EL (cell line): ENCODE results near the gene NAE1.
"Not testable (repeated sequence)": the region's sequence is repeated elsewhere in the genome, so short reads cannot be mapped to it uniquely, and the experiment has no call there.

Experiments used
- DNase-seq: peaks from one replicate; pipeline ENCODE4 v3.0.0-alpha.2; 2016

NAE1 gene

GRCh38 chr16:66830422-66831404 is at the start of gene NAE1:
NAE1 (minus strand) TSS chr16:66830976; CDS start chr16:66830899, 77 bp downstream.
- DNase-seq, result peak; percentile 86

- peak; percentile 21 for DNase-seq
Measured at GRCh38 chr16:66878067-66878466, 47.3 kb upstream of the NAE1 start.

GRCh38 chr16:66874079-66874775 is 43.5 kb upstream of the NAE1 start:
- peak; percentile 45 for DNase-seq

GRCh38 chr16:66873685-66874055 is 42.9 kb upstream of the NAE1 start:
- no peak for DNase-seq

- DNase-seq, result peak; percentile 100
Measured at GRCh38 chr16:66872943-66873684, 42.3 kb upstream of the NAE1 start.

GRCh38 chr16:66872559-66872942 is 41.8 kb upstream of the NAE1 start:
- DNase-seq, result no peak

GRCh38 chr16:66871840-66872239 is 41.1 kb upstream of the NAE1 start:
- no peak for DNase-seq

GRCh38 chr16:66871363-66871762 is 40.6 kb upstream of the NAE1 start:
- DNase-seq, result not testable (repeated sequence)

- DNase-seq, result no peak
Measured at GRCh38 chr16:66869424-66869823, 38.6 kb upstream of the NAE1 start.

- no peak for DNase-seq
Measured at GRCh38 chr16:66863707-66864106, 32.9 kb upstream of the NAE1 start.

GRCh38 chr16:66862023-66862520 is 31.3 kb upstream of the NAE1 start:
- DNase-seq, result no peak

GRCh38 chr16:66859397-66860068 is 28.8 kb upstream of the NAE1 start:
- DNase-seq, result no peak

GRCh38 chr16:66858740-66859396 is 28.1 kb upstream of the NAE1 start:
- peak; percentile 70 for DNase-seq

GRCh38 chr16:66857437-66857836 is 26.7 kb upstream of the NAE1 start:
- DNase-seq, result no peak

- DNase-seq, result no peak
Measured at GRCh38 chr16:66856801-66857200, 26.0 kb upstream of the NAE1 start.

- no peak for DNase-seq
Measured at GRCh38 chr16:66856184-66856730, 25.5 kb upstream of the NAE1 start.

- DNase-seq, result no peak
Measured at GRCh38 chr16:66853261-66854139, 22.7 kb upstream of the NAE1 start.

- no peak for DNase-seq
Measured at GRCh38 chr16:66851166-66851964, 20.6 kb upstream of the NAE1 start.

GRCh38 chr16:66850115-66850815 is 19.5 kb upstream of the NAE1 start:
- DNase-seq, result no peak
